HS-5 (cell line): Measurements from ENCODE around the gene NIP7.
"Not testable (repeated sequence)": the region's sequence is repeated elsewhere in the genome, so short reads cannot be mapped to it uniquely, and the experiment has no call there.

Experiments
- DNase-seq: peaks from one replicate; pipeline ENCODE4 v3.0.0-alpha.2; 2012; ENCODE audit warnings: low read depth

NIP7 gene

DNA sequence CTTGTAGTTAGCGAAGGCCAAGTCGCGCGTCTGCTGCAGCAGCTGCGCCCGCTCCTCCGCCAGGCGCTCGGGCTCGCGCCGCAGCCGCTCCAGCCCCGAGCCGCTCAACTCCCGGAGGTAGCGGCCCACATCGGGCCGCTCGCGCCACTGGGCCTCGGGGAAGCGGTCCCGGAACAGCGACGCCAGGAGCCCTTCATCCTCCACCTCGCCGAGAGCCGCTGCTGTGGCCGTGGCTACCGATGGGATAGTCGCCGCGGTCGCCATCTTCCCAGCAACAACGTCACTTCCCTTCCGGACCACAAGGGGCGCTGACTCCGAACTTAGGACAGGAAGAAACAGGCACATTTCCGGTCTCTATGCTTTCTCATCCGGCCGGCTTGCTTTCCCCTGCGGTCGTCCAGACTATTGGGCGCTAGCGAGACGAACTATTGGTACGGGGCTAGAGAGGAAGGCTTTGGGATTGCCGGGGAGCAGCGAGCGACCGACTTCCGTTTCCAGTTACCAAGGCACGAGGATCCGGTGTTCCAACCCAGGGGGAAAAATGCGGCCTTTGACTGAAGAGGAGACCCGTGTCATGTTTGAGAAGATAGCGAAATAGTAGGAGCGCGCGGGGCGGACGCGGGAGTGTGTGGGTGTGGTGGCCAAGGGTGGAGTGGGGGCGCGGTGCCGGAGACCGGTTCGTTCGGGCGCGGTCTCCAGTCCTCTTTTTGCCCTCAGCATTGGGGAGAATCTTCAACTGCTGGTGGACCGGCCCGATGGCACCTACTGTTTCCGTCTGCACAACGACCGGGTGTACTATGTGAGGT, at the start of gene NIP7, which contains the start of gene COG8:
Gene NIP7 (plus strand): TSS at position 484 of the 806 bp plus-strand sequence. CDS start 58 bp downstream, at position 542.
Gene COG8 (minus strand): TSS at position 276 of the 806 bp plus-strand sequence. CDS start 12 bp downstream, at position 264.
- DNase-seq: peak; percentile 94

DNA sequence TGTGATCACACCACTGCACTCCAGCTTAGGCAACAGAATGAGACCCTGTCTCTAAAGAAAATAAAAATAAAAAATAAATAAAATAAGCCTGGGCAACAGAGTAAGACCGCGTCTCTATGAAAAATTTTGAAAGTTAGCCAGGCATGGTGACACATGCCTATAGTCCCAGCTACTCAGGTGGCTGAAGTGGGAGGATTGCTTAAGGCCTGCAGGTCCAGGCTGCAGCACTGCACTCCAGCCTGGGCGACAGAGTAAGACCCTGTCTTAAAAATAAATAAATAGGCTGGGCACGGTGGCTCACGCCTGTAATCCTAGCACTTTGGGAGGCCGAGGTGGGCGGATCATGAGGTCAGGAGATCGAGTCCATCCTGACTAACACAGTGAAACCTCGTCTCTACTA, 47.9 kb upstream of the NIP7 start:
- not testable (repeated sequence) for DNase-seq

DNA sequence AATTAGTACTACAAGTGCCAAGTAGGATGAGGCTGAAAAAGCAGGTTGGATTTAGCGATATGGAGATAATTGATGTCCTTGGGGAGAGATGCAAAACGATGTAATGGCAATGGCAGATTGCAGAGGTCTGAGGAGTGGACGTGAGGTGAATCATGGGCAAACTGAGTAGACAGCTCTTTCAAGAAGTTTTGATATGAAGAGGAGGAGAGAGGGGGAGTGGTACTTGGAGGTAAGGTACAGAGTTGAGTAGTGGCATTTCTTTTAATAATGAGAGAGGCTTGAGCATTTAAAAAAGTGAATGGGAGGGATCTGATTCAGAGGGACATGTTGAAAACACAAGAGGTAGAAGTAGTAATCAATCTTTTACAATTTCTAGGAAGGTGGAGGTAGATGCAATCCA, 46.2 kb upstream of the NIP7 start:
- DNase-seq: no peak

DNA sequence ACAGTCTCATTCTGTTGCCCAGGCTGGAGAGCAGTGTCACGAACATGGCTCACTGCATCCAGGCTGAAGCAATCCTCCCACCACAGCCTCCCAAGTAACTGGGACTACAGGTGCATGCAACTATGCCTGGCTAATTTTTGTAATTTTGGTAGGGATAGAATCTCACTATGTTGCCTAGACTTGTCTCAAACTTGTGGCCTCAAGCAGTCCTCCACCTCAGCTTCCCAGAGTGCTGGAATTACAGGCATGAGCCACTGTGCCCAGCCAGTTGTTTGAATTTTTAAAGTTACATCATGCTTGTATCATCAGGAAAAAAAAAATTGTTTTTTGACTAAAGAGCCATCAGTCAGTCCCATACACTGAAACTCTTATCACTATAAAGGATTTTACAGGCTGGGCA, 45.5 kb upstream of the NIP7 start:
- DNase-seq: no peak

DNA sequence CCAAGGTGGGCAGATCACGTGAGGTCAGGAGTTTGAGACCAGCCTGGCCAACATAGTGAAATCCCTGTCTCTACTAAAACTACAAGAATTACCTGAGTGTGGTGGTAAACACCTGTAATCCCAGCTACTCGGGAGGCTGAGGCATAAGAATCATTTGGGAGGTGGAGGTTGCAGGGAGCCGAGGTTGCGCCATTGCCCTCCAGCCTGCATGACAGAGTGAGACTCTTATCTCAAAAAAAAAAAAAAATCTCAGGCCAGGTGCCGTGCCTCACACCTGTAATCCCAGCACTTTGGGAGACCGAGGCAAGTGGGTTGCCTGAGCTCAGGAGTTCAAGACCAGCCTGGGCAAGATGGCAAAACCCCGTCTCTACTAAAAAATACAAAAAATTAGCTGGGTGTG, 42.8 kb upstream of the NIP7 start:
- DNase-seq: not testable (repeated sequence)

DNA sequence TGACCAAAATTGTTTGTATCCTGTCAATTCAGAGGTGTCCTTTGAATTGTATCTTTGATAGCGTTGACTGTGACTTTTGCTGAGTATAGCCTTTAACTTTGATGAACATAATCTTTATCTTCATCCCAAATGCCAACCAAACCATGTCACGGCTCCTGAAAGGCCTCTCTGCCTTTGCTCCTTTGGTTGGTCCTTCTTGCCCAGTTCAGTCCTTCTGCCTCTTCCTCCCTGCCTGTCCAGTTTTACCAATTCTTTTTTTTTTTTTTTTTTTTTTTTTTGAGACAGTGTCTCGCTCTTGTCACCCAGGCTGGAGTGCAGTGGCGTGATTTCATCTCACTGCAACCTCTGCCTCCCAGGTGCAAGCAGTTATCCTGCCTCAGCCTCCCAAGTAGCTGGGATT, 41.3 kb upstream of the NIP7 start:
- no peak for DNase-seq

DNA sequence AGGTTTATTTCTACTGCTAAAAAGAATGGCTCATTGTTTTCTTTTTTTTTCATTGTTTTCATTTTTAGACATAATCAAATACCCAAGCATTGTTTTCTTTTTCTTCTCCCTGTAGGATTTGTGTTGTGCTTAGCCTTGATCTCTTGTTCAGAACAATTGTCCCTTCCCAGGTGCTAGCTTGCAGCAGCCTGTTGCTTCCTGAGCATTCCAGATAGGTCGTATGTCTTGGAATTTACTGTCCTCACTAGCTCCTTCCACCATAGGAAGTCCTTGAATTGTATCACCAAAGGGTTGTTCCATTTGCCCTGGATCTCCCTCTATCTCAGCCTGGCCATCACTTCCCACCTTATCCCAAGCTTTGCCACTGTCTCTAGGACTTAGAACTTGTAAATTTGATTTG, 38.4 kb upstream of the NIP7 start:
- DNase-seq: no peak

DNA sequence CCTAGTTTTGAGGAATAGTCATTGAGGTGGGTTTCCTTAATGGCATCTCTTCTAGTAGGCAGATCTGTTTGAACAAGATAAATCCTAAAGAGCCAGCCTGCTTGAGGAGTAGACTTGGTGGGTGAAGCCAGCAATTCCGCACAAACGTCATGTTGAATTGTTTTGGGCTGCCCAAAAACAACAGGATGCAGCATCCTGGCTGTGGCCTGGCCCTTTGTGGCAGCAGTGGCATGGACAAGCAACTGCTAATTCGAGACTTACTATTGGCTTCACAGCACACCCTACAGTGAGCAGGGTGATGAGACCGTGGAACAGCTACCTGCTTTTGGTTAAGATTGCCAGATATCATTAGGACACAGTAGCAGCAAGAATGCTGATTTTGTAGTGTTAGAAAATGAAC, 37.7 kb upstream of the NIP7 start:
- no peak for DNase-seq

DNA sequence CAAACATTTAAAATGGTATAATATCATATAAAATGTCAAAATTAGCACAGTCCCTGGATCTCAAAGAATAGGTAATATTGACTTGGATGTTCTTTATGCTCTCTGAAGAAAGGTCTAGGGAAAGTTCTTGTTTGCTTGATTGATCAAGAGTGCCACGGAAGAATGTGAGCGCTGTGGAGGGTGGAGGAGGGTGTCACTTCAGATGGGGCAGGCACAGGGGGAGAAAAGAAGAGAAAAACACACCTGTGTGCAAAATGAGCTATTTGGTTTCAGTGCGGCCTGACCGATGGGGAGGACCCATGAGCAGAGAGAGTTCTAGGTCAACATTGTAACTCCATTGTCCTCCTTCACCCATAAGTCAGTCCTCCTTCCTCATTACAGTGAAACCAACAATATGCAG, 37.3 kb upstream of the NIP7 start:
- DNase-seq: no peak

DNA sequence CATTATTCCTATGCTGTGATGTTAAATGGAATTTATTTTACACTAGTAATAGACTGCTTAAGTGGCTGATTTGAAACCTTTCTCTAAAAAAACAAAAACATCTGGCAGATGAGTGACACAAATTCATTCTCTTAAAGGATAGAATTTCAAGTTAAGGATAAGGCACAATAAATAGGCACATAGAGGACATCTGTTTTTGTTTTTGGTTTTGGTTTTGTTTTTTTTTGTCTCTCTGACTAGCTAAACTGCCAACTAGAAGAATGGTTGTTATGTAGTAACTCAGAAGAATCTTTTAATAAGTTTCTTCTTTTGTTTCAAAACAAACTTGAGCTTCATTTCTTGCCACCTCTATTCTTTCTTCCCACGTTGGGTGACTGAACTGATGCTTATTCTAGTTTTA, 33.5 kb upstream of the NIP7 start:
- no peak for DNase-seq

DNA sequence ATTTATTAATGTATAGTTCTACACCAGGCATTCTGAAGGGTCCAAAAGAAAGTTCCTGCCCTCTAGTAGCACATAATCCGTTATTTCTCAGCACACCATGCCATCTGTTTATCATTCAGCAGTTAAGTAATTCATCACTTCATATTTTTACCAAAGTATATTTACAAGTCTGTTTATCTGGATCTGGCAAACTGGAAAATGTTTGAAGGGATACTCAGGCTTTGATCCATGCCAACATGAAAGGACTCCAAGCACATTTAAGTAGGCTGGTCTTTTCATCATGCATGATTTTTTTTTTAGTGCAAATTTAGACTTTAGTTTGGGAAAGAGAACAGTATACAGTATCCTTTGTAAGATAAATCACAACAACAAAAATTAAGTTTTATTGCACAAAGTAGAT, 32.5 kb upstream of the NIP7 start:
- no peak for DNase-seq

DNA sequence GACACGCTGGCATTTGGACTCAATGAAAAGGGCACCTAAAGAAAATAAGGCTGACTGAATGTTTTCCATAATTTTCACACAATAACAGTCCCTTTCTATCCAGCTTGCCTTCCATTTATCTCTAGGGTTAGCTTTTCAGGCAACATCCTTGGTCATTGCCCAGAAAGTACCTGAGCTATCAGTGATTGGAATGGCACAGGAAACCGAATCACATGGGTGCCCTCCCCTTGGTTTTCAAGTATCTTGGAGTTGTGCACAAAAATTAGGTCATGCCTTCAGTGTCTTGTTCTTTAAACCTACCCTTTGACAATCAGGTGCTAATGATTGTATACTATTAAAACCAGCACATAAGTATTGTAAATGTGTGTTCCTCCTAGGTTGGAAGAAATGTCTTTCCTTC, 31.7 kb upstream of the NIP7 start:
- DNase-seq: no peak

DNA sequence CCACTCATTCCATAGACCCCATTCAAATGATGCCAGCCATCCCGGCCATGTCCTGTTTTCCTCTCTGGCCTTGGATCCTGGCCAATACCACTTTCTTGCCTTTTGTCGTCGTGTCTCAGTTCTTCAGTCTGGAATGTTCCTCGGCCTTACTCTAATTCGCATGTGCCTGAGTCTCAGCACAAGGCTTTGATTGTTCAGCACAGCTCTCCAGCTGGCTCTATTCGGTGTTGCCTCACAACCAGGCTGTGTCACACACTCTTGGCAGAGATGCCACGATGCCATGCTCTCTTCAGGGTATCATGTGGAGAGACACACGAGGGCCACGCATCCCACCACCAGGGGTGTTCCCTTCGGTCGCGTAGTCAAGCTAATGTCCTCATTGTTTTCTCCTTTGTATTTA, 30.3 kb upstream of the NIP7 start:
- no peak for DNase-seq

DNA sequence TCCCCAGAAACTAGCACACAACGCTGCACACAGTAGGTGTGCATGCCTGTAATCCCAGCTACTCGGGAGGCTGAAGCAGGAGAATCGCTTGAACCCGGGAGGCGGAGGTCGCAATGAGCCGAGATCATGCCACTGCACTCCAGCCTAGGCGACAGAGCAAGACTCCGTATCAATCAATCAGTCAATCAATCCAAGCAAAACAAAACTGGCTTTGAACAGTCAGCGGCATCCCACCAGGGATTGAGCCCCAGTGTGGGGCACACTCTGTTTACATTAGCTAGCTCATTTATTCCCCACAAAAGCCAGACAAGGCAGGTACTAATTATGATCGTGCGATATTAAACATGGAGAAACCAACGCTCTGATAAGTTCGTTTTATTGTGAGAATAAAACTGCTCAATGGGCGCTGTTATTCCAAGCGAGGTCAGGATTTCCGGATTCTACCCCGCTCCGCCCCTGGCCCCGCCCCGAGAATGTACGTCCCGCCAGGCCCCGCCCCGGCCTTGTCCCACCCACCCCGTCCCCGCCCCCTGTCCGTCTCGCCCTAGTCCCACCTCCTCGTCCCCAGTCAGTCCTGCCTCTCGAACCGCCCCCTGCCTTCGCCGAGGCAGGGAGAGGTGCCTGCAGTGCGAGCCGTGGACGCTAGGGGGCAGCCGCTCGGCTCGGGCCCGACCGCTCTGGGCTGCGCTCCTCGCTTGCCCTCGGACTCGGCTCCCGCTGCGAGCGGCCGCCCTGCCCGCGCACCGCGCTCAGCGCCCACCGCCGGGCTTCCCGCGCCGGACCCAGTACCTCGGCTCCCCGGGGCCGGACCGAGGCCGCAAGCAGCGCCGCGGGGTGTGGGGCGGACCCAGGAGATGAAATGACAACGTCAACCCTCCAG, 28.7 kb upstream of the NIP7 start, which contains the start of gene VPS4A:
Gene VPS4A (plus strand): TSS at position 698 of the 880 bp plus-strand sequence. CDS start 162 bp downstream, at position 860.
- peak; percentile 79 for DNase-seq

DNA sequence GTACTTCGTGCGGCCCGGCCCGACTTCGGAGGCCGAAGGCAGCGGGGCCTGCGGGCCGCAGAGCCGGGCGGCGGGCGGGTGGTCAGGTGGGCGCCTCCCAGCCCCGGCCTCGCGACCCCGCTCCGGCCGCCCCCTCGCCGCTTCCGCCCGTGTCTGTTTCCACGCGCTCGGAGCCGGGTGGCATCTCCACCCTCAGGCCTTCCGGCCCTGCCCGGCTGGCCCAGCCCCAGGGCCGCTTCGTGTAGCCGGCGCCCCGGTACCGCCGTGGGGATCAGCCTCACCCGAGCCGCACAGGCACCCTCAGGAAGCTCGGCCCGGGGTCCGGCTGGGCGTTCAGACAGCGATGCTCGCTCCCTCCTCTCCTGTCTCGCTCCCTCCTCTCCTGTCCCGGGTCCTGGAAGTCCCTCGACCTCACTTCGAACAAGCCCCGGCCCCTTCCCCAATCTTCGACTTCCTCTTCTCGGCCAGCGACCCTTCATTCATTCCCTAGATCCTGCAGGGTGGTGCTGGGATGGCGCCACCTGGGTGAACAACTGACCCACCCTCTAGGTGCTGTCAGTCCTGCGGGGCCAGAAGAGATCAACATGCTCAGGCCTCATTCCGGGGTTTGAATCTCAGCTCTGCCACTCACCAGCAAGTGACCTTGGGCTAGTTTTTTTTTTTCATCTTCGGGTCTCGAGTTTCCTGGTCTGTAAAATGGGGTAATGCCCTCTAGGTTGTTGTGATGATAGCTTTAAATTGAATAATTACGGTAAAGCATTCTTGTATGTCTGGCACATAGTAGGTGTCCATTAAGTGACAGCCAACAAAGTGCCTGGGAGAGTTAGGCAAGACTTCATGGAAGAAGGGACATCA, 27.8 kb upstream of the NIP7 start:
- no peak for DNase-seq

DNA sequence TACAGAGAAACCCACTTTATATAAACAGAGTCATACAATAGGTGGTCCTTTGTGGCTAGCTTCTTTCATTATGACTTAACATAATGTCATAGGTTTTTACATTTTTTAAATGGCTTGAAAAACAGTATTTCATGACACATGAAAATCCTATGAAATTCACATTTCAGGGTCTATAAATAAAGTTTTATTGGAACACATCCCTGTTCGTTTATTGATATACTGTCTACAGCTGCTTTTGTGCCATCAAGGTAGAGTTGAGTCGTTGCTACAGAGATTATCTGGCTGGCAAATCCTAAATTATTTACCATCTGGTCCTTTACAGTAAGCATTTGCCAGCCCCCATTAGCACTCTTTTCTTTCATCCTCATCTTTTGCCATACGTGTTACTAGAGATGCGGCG, 26.1 kb upstream of the NIP7 start:
- DNase-seq: no peak

DNA sequence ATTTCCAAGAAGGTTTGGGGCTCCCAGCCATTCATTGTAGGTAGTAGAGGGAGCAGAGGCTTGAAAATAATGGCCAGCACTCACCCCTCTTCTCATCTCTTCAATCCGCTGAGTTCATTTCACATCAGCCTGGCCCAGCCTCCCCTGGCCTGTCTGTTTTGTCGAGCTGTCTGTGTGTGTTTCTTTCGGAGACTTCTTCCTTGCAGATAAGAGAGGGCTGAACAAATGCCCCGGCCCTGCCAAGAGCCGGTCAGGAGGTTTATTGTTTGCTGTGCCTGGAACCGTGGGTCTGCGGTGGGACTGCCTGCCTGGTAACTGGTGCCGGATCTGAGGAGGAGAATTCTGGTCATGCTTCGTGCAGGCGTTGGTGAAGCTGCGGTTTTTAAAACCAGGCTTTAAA, 25.0 kb upstream of the NIP7 start:
- DNase-seq: no peak

DNA sequence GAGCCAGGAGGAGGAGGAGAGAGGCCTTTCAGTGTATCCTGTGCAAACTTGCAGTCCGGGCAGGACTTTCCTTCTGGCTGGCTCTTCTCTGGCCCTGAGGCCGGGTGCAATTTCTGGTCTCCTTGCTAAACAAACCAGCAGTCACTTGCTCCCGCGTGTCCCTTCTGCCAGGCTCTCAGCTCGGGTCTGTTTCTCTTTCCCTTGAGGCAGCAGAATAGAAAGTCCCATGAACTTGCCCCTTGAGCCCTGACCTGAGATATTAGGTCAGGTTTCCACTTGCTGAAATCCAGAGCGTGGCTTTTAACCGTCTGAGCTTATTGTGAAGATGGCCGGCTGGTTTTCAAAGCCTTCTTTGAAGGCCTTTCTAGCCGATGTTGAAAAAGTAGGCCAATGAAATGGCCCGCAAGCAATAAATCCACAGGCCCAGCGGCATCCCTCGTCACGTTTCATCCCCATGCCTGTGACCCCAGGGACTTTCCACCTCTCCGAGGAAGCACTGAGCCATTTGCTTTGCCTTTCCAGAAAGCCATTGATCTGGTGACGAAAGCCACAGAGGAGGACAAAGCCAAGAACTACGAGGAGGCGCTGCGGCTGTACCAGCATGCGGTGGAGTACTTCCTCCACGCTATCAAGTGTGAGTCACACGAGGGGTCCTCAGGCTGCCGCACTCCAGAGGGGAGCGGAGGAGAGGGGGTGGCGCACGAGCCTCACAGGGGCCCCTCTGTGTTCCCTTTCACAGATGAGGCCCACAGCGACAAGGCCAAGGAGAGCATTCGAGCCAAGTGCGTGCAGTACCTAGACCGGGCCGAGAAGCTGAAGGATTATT, 23.9 kb upstream of the NIP7 start:
- DNase-seq: no peak

DNA sequence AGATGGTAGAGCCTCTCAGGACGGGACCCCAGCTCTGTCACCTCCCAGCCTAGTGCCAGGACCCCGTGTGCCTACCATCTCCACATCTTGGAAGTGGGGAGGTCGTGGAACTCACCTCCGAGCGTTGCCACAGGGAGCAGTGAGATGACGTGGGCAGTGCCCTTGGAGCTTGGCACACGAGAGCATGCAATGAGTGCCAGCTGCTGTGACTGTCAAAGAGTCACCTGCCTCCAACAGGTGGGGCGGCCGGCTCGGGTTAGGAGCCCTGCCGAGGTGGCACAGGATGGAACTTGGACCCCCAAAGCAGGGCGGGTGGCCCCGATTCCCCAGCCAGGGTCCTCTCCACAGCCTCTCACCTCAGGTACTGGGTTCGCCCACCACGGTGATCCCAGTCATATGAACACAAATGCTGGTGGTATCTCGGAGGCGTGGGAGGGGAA, 23.0 kb upstream of the NIP7 start:
- no peak for DNase-seq

DNA sequence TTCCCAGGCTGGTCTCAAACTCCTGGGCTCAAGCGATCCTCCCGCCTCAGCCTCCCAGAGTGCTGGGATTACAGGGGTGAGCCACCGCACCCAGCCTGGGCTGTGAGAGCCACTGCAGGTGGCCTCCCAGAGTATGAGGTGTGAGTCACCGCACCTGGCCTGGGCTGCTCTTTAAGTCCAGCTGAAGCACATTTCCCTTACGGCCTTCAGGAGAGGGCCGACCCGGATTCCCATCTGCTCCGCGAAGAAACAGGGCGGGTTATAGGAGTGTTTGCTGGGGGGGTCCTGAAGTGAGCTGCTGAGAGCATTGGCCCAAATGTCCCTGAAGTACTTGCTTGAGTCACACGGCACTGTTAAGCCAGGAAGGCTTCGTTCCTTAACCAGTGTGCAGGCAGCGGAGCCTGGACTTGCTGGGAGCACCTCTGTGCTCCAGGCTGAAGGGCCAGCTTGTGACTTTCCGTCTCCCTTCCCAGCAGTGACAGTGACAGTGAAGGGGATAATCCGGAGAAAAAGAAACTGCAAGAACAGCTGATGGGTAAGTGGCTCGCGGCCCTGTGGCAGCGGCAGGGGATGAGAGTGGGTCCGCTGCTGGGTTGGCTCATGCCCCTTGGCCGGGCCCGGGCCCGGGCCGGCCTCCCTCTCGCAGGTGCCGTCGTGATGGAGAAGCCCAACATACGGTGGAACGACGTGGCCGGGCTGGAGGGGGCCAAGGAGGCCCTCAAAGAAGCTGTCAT, 21.2 kb upstream of the NIP7 start:
- DNase-seq: no peak
